NCI-H2227 (cell line): Measurements from ENCODE around the gene SLC2A5.

ENCODE experiments used
- DNase-seq: peaks from one replicate; lab custom pipeline; 2025; ENCODE audit not compliant: unreplicated experiment; lab: John Stamatoyannopoulos, UW

The SLC2A5 gene

GRCh38 chr1:9065213-9065751 is 4.2 kb downstream of the SLC2A5 start:
- no peak for DNase-seq

- DNase-seq = no peak
These were observed 6.6 kb downstream of the SLC2A5 start for GRCh38 chr1:9062846-9063245.

GRCh38 chr1:9062021-9062471 is 7.4 kb downstream of the SLC2A5 start:
- no peak for DNase-seq

GRCh38 chr1:9061252-9061960 is 8.0 kb downstream of the SLC2A5 start:
- DNase-seq = no peak

GRCh38 chr1:9059891-9060744 is 9.3 kb downstream of the SLC2A5 start:
- no peak for DNase-seq

GRCh38 chr1:9058465-9058864 is 11.0 kb downstream of the SLC2A5 start:
- DNase-seq = no peak

- DNase-seq = no peak
These were observed 11.6 kb downstream of the SLC2A5 start for GRCh38 chr1:9057851-9058250.

- DNase-seq = no peak
These were observed 17.0 kb downstream of the SLC2A5 start for GRCh38 chr1:9052272-9053049.

GRCh38 chr1:9051379-9051778 is 18.1 kb downstream of the SLC2A5 start:
- no peak for DNase-seq

GRCh38 chr1:9050803-9051202 is 18.6 kb downstream of the SLC2A5 start:
- DNase-seq = no peak

- DNase-seq = no peak
These were observed 20.9 kb downstream of the SLC2A5 start for GRCh38 chr1:9048551-9048950.

- DNase-seq = no peak
These were observed 22.4 kb downstream of the SLC2A5 start for GRCh38 chr1:9047019-9047418.

GRCh38 chr1:9045861-9046510 is 23.4 kb downstream of the SLC2A5 start:
- DNase-seq = no peak

- DNase-seq = no peak
These were observed 25.2 kb downstream of the SLC2A5 start for GRCh38 chr1:9044236-9044635.

- DNase-seq = no peak
These were observed 27.2 kb downstream of the SLC2A5 start for GRCh38 chr1:9042272-9042671.

GRCh38 chr1:9041116-9041779 is 28.2 kb downstream of the SLC2A5 start:
- no peak for DNase-seq

- DNase-seq = no peak
These were observed 28.8 kb downstream of the SLC2A5 start for GRCh38 chr1:9040659-9041030.

- no peak for DNase-seq
These were observed 29.4 kb downstream of the SLC2A5 start for GRCh38 chr1:9039761-9040658.
